Endothelial cell of umbilical vein (primary cell): ENCODE data around the gene UBASH3B.

Experiments
- EZH2 ChIP-seq: IDR thresholded peaks from 2 replicates; pipeline ENCODE4 v1.6.1; 2012; ENCODE audit warnings: borderline replicate concordance, low read depth, mild to moderate bottlenecking, moderate library complexity, low read length, inconsistent platforms; ENCODE audit not compliant: severe bottlenecking
- POLR2A ChIP-seq: IDR thresholded peaks from 2 replicates; pipeline ENCODE4 v1.6.1; 2012; ENCODE audit warnings: low read depth, mild to moderate bottlenecking, control low read depth, low read length
- POLR2AphosphoS5 ChIP-seq: IDR thresholded peaks from 2 replicates; pipeline ENCODE4 v1.6.1; 2012; ENCODE audit warnings: low read depth, mild to moderate bottlenecking, control low read depth, low read length, moderate library complexity; ENCODE audit not compliant: insufficient read depth
- TF ChIP-seq, protein P1 (sequence below), 2 donors: IDR thresholded peaks; 1 replicate in 1 of 2; 2 replicates in 1 of 2; pipeline ENCODE4 v1.5.1; 2011; ENCODE audit warnings: low read length in 2 of 2, mild to moderate bottlenecking in 2 of 2, moderate library complexity in 2 of 2, control low read depth in 1 of 2, inconsistent platforms in 1 of 2, low read depth in 1 of 2; ENCODE audit not compliant: insufficient read depth in 1 of 2; ENCODE audit errors: extremely low read depth in 1 of 2

DNA sequence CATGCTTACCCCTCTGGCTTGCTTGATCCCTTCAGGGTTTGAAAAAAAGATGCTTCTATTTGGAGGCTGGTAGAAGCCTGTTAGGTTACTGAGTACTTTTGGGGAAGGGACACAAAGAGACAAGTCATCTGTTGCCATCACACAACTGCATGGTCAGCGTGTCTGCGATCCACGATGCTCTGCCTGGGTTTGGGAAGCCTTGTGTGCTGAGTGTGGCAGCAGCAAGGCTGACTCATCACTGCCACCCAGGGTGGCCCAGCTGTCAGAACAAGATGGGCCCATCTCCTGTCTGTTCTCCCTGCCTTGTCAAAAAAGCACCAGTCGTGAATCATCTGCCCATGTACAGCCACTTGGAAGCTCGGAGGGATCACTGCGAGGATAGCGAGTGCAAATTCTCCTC, 26.2 kb downstream of the UBASH3B start:
- TF ChIP-seq, protein P1, sequence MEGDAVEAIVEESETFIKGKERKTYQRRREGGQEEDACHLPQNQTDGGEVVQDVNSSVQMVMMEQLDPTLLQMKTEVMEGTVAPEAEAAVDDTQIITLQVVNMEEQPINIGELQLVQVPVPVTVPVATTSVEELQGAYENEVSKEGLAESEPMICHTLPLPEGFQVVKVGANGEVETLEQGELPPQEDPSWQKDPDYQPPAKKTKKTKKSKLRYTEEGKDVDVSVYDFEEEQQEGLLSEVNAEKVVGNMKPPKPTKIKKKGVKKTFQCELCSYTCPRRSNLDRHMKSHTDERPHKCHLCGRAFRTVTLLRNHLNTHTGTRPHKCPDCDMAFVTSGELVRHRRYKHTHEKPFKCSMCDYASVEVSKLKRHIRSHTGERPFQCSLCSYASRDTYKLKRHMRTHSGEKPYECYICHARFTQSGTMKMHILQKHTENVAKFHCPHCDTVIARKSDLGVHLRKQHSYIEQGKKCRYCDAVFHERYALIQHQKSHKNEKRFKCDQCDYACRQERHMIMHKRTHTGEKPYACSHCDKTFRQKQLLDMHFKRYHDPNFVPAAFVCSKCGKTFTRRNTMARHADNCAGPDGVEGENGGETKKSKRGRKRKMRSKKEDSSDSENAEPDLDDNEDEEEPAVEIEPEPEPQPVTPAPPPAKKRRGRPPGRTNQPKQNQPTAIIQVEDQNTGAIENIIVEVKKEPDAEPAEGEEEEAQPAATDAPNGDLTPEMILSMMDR (IDR thresholded peaks at IDR 0.05; ENCODE audit: extremely low read depth in 1 of 2, insufficient read depth in 1 of 2, low read depth in 1 of 2, low read length in 2 of 2): no peak
- TF ChIP-seq EZH2 (no peak), POLR2AphosphoS5 (no peak), POLR2A (no peak)
